NAMALWA (cell line): ENCODE data around the gene EIF2A.
A peak's percentile ranks its signal among the peaks of the same experiment; 100 is the strongest.
"Not testable (repeated sequence)": the region's sequence is repeated elsewhere in the genome, so short reads cannot be mapped to it uniquely, and the experiment has no call there.

Experiments
- DNase-seq: peaks from one replicate; pipeline ENCODE4 v3.0.0-alpha.2; 2015; ENCODE audit warnings: low spot score

EIF2A gene

GRCh38 chr3:150602426-150603152 is 56.0 kb downstream of the EIF2A start:
- DNase-seq, result no peak

- DNase-seq, result peak; percentile 98
These were observed 56.8 kb downstream of the EIF2A start, which contains the start of gene SELENOT for GRCh38 chr3:150603153-150603979. SELENOT (plus strand) TSS chr3:150603321; CDS start chr3:150603363, 42 bp downstream.

- no peak for DNase-seq
These were observed 57.4 kb downstream of the EIF2A start for GRCh38 chr3:150603980-150604319.

- peak; percentile 64 for DNase-seq
These were observed 59.5 kb downstream of the EIF2A start for GRCh38 chr3:150605998-150606641.

- DNase-seq, result peak; percentile 46
These were observed 60.9 kb downstream of the EIF2A start for GRCh38 chr3:150607267-150608065.

- no peak for DNase-seq
These were observed 63.4 kb downstream of the EIF2A start for GRCh38 chr3:150609988-150610387.

DNA sequence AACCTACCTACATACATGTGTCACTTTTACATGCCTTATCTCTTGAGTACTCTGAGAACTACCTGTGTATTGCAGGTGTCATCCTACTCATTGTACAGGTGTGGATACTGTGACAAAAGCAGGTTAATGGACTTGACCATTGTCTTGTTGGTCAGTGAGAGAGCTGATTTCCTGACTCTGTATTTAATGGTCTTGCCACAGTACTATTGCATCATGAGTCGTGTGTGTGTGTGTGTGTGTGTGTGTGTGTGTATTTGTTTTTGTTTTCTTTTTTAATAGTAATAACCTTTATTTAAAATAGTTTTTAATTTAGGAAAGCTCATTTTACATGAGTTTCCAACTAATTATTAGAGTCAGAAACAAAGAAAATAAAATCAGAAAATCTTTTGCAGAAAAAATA is 64.2 kb downstream of the EIF2A start:
- no peak for DNase-seq

GRCh38 chr3:150611666-150612065 is 65.1 kb downstream of the EIF2A start:
- DNase-seq, result no peak

GRCh38 chr3:150612494-150612893 is 65.9 kb downstream of the EIF2A start:
- DNase-seq, result no peak

- DNase-seq, result no peak
These were observed 66.4 kb downstream of the EIF2A start for GRCh38 chr3:150613034-150613433.

DNA sequence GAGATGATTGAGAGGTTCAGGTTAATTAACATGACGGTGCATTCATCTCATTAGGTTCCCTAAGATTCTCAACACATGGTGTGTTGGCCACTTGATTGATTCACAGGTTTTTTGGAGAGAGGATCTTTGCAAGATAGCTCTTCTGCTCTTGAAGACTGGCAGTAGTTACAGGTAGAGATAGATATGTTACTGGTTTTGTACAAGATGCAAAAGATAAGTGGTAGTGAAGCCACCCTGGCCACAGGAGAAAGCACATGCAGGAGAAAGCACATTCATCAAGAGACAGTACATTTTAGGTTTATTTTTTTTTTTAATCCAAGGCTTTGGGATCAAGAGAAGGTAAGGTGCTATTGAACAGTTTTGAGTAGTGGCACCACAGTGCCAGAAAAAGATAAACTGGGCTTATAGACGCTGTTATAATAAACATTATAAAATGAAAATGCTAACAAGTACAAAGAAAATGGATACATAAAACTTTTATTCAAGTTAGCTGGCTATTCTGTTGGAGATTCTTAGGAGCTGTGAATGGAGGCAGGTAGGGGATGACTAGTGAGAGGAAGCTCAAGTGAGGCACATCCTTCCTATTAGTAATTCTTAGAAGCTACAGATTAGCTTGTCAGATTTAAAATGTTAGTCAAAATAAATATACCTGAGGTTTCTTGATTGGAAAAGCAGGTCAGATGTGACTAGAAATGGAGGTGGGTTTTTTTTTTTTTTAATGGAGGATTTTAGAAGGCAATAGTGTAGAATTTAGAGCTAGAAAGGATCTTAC is 67.3 kb downstream of the EIF2A start:
- no peak for DNase-seq

GRCh38 chr3:150620002-150620689 is 73.6 kb downstream of the EIF2A start:
- no peak for DNase-seq

DNA sequence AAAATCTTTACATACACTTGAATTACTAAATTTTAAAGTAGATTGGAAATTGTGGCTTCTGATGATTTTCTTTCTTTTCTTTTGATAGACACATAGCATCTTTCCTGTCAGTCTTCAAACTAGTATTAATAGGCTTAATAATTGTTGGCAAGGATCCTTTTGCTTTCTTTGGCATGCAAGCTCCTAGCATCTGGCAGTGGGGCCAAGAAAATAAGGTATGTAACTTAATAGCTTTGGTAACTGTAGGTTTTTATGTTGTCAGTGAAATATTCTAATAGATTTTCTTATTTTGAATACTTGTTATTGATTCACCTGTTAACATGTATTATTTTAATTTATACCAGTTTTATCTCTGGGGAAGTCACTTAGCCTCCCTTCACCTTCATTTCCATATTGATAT is 76.4 kb downstream of the EIF2A start:
- DNase-seq, result not testable (repeated sequence)

- DNase-seq, result no peak
These were observed 77.4 kb downstream of the EIF2A start for GRCh38 chr3:150623945-150624344.

DNA sequence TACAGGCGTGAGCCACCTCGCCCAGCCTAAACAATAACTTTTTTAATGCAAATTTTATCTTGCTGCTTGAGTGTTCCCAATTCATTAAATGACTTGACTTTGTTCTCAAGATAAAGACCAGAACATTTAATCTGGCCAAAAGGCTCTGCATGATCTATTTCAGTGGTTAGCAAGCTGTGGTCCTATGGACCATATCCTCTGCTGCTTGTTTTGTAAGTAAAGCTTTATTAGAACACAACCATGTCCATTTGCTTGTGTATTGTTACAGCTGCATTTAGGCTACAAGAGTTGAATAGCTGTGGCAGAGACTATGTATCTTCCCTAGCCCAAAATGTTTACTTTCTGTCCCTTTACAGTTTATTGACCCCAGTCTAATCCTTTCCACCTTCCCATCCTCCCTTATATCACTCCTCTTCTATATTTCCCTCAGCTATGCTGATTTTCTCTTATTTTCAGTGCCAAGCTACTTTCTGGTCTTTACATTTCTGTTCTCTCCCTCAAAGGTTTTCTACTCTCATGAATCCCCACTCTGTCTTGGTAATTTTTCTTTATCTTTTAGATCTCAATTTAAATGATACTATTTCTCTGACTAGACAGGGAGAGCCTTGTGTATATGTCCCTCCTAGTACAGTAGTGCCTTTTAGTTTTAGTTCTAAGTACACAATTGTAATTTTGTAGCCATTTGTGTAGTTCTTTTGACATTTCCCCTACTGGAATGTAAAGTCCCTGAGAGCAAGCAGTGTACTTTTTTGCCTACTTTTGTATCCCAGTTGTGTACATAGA is 79.8 kb downstream of the EIF2A start:
- DNase-seq, result no peak

DNA sequence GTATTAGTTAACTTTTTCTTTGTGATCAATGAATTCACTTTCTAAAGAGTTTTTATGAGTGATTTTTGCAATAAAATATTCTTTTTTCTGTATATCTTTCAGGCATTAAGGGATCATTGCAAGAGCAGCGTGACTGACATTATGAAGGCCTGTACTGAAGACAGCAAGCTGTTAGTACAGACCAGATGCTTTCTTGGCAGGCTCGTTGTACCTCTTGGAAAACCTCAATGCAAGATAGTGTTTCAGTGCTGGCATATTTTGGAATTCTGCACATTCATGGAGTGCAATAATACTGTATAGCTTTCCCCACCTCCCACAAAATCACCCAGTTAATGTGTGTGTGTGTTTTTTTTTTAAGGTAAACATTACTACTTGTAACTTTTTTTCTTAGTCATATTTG is 81.0 kb downstream of the EIF2A start:
- DNase-seq, result no peak

DNA sequence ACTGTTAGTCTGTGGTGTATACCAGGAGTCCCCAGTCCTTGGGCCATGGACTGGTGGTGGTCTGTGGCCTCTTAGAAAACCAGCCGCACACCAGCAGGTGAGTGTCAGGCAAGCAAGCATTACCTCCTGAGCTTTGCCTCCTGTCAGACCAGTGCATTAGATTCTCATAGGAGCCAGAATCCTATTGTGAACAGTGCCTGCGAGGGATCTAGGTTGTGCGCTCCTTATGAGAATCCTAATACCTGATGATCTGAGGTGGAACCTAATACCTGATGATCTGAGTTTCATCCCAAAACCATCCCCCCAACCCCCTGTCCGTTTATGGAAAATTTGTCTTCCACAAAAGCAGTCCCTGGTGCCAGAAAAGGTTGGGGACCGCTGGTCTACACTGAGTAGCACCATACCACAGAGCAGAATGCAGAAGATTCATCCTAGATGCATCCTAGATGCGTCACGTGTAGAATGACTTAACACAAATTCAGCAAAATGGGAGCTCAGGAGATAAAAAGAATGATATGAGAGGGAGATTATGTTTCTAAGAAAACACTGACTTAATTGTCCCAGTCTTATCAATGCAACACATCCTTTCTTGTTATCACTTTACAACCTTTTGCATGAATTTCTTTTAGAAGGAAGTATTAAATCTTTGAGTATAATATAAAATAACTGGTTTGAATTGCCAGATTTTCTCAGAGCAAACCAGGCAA is 85.1 kb downstream of the EIF2A start:
- no peak for DNase-seq

DNA sequence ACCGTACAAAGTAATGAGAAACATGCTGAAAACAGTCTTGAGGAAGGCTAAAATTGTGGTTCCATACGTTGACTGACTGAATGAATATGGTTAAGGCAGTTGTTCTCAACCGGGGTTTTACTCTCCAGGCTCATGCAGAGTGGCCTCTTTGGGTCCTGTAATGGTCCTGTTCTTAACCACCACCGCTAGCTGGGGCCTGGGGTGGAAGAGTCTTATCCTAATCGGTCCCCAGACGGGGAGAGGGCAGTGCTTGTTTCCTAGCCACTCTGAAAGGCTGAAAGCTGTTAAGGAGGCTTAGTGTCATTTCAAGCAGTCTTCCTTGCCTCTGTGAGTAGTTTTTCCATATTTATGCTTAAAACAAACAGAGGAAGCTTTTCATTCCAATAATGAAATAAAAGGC is 88.5 kb downstream of the EIF2A start:
- DNase-seq, result no peak

DNA sequence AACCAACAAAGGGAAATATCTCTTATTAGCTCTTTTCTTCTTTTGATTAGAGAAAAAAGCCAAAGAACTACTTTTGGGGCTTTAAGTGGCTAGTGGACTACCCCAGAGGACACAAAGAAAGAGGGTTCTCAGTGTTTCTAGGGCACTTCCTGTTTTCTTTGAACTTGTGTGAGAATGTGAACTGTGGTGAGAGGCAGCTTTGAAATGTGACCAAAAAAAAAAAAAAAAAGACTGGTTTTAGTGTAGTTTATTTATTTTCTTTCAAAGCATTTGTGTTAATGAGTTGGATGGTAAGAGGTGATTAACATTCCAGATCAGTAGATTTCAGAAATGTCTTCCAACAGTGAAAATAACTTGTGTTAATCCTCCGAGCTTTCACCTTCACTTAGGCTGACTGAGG is 88.9 kb downstream of the EIF2A start:
- peak; percentile 49 for DNase-seq
